Stomach (tissue), 4 donors: Measurements from ENCODE around the gene BRD7.

ENCODE experiments used
- POLR2A ChIP-seq, 4 donors: fragments of 450-650 bp; IDR thresholded peaks; one replicate each; pipeline ENCODE4 v1.6.1; 2016; ENCODE audit warnings: antibody characterized with exemption in 4 of 4, control low read depth in 2 of 4, mild to moderate bottlenecking in 1 of 4, moderate library complexity in 1 of 4
- POLR2AphosphoS5 ChIP-seq, 3 donors: sonication (generic); formaldehyde crosslinking; IDR thresholded peaks; one replicate each; pipeline ENCODE4 v1.6.1; 2016; ENCODE audit warnings: antibody characterized with exemption in 3 of 3
- TF ChIP-seq, protein P1 (sequence below), 7 experiments: fragments of 450-650 bp in 4 of 7; fragments of 200-600 bp in 3 of 7; sonication (generic) in 3 of 7; IDR thresholded peaks; one replicate each; pipeline ENCODE4 v1.5.1; 2016 to 2019; ENCODE audit warnings: antibody characterized with exemption in 7 of 7, control low read depth in 2 of 7, mild to moderate bottlenecking in 1 of 7

DNA sequence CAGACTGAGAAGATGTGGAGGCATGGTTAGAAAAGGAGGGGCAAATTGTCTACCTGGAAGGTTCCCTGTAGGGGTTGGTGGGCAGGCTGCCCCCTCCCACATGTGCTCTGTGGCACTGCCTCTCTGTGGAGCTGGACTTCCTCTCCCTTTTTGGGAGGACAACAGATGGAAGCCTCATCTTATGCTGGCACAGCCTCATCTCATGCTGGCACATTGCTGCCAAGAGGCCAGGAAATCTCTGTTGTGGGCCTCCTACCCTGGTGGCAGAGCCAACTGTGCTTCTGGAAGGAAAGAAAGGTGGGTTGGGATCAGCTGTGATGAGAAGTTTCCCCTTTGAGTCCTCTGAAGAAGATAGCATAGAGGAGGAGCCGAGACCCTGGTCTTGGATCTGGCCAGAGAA lies 19.7 kb upstream of the BRD7 start:
- TF ChIP-seq POLR2AphosphoS5 (IDR thresholded peaks at IDR 0.05) (no peak), POLR2A (IDR thresholded peaks at IDR 0.05) (no peak)
- TF ChIP-seq, protein P1, sequence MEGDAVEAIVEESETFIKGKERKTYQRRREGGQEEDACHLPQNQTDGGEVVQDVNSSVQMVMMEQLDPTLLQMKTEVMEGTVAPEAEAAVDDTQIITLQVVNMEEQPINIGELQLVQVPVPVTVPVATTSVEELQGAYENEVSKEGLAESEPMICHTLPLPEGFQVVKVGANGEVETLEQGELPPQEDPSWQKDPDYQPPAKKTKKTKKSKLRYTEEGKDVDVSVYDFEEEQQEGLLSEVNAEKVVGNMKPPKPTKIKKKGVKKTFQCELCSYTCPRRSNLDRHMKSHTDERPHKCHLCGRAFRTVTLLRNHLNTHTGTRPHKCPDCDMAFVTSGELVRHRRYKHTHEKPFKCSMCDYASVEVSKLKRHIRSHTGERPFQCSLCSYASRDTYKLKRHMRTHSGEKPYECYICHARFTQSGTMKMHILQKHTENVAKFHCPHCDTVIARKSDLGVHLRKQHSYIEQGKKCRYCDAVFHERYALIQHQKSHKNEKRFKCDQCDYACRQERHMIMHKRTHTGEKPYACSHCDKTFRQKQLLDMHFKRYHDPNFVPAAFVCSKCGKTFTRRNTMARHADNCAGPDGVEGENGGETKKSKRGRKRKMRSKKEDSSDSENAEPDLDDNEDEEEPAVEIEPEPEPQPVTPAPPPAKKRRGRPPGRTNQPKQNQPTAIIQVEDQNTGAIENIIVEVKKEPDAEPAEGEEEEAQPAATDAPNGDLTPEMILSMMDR (IDR thresholded peaks at IDR 0.05), result no peak
